PFSK-1 (cell line): ENCODE measurements around the gene KIAA0408.

ENCODE experiments used
- POLR2AphosphoS5 ChIP-seq: IDR thresholded peaks from 2 replicates; pipeline ENCODE4 v1.6.1; 2012; ENCODE audit warnings: low read depth, mild to moderate bottlenecking, control low read depth, low read length, moderate library complexity
- TAF1 ChIP-seq: IDR thresholded peaks from 2 replicates; pipeline ENCODE4 v1.6.1; 2012; ENCODE audit warnings: low read length, control low read depth, borderline replicate concordance; ENCODE audit not compliant: insufficient read depth
- TF ChIP-seq, protein P1 (sequence below), 2 experiments: IDR thresholded peaks; 2 replicates each; pipeline versions ENCODE4 v1.6.1 to v1.8.0; 2011 to 2012; ENCODE audit warnings: low read depth in 2 of 2, low read length in 2 of 2, control low read depth in 1 of 2, inconsistent platforms in 1 of 2, mild to moderate bottlenecking in 1 of 2, moderate library complexity in 1 of 2; ENCODE audit not compliant: insufficient read depth in 1 of 2

DNA sequence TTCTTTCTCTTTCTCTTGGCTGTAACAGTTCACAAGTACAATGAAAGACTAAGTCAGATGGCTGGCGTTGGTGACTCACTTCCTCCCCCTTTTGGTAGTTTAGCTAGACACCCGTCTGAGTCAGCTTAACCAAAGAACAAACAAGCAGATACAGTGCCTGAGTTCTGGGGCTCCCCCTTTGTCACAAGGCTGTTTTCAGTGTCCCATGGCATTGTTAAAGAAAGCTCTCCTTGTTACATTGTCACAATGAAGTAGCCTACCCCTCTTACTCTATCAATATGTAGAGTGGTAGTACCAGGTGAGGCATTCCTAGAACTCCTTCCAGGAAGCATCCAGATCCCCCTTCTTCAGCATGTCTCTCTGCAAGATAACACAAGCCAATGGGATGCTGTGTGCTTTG lies 38.6 kb downstream of the KIAA0408 start:
- TF ChIP-seq TAF1 (no peak), POLR2AphosphoS5 (no peak)
- TF ChIP-seq, protein P1, sequence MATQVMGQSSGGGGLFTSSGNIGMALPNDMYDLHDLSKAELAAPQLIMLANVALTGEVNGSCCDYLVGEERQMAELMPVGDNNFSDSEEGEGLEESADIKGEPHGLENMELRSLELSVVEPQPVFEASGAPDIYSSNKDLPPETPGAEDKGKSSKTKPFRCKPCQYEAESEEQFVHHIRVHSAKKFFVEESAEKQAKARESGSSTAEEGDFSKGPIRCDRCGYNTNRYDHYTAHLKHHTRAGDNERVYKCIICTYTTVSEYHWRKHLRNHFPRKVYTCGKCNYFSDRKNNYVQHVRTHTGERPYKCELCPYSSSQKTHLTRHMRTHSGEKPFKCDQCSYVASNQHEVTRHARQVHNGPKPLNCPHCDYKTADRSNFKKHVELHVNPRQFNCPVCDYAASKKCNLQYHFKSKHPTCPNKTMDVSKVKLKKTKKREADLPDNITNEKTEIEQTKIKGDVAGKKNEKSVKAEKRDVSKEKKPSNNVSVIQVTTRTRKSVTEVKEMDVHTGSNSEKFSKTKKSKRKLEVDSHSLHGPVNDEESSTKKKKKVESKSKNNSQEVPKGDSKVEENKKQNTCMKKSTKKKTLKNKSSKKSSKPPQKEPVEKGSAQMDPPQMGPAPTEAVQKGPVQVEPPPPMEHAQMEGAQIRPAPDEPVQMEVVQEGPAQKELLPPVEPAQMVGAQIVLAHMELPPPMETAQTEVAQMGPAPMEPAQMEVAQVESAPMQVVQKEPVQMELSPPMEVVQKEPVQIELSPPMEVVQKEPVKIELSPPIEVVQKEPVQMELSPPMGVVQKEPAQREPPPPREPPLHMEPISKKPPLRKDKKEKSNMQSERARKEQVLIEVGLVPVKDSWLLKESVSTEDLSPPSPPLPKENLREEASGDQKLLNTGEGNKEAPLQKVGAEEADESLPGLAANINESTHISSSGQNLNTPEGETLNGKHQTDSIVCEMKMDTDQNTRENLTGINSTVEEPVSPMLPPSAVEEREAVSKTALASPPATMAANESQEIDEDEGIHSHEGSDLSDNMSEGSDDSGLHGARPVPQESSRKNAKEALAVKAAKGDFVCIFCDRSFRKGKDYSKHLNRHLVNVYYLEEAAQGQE (IDR thresholded peaks at IDR 0.05; ENCODE audit: insufficient read depth in 1 of 2, low read depth in 2 of 2, low read length in 2 of 2): no peak
